ENCODE results near the gene TNIK.

DNA sequence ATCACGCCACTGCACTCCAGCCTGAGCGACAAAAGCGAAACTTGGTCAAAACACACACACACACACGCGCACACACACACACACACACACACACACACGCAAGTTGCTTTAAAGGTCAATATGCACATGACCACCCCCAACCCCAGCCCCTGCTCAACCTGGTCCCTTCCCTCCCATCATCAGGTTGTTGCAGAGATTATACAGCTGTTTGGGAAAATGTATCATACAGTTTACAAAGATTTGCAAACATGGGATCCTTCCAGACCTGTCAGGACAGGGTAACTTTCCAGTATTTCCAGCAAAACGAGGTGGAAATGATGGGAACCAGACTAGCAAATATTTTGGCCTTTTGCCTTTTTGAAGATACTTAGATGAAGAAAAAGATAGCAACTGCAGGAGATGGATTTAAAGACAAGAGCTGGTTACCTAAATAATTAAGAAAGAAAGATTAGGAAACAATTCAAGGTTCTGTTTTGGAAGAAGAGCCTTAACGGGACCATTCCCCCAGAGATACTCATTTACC, 80.2 kb downstream of the TNIK start:
- TF ChIP-seq, protein P1, sequence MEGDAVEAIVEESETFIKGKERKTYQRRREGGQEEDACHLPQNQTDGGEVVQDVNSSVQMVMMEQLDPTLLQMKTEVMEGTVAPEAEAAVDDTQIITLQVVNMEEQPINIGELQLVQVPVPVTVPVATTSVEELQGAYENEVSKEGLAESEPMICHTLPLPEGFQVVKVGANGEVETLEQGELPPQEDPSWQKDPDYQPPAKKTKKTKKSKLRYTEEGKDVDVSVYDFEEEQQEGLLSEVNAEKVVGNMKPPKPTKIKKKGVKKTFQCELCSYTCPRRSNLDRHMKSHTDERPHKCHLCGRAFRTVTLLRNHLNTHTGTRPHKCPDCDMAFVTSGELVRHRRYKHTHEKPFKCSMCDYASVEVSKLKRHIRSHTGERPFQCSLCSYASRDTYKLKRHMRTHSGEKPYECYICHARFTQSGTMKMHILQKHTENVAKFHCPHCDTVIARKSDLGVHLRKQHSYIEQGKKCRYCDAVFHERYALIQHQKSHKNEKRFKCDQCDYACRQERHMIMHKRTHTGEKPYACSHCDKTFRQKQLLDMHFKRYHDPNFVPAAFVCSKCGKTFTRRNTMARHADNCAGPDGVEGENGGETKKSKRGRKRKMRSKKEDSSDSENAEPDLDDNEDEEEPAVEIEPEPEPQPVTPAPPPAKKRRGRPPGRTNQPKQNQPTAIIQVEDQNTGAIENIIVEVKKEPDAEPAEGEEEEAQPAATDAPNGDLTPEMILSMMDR (conservative IDR thresholded peaks at IDR 0.05; ENCODE audit: low read depth, low read length) = no peak
- TF ChIP-seq EZH2 (IDR thresholded peaks at IDR 0.05; ENCODE audit: borderline replicate concordance, low read depth, low read length, poor library complexity, severe bottlenecking) = no peak

Data from A673 (cell line).